RWPE2 (cell line): Measurements from ENCODE around the gene MANEA.
A peak's percentile ranks its signal among the peaks of the same experiment; 100 is the strongest.
"Not testable (repeated sequence)": the region's sequence is repeated elsewhere in the genome, so short reads cannot be mapped to it uniquely, and the experiment has no call there.

ENCODE experiments used
- ATAC-seq: fragments of 200-7000 bp; cut with Tn5 transposase; 3 replicates; pipeline ENCODE4 v1.9.1; 2021; ENCODE audit warnings: low read depth
- DNase-seq: peaks from one replicate; pipeline ENCODE4 v3.0.0-alpha.2; 2020; ENCODE audit warnings: low spot score
- H3K27ac ChIP-seq: fragments of 450-650 bp; 2 replicates; pipeline ENCODE4 v1.5.1; 2017; ENCODE audit warnings: mild to moderate bottlenecking; ENCODE audit not compliant: poor library complexity, severe bottlenecking
- H3K27me3 ChIP-seq: fragments of 250-450 bp; sonication (Bioruptor Pico); 2 replicates; pipeline ENCODE4 v1.5.1; 2021; ENCODE audit warnings: mild to moderate bottlenecking, moderate library complexity; ENCODE audit not compliant: insufficient read depth, poor library complexity, severe bottlenecking
- H3K36me3 ChIP-seq: fragments of 250-450 bp; sonication (Bioruptor Pico); 2 replicates; pipeline ENCODE4 v1.5.1; 2020; ENCODE audit warnings: low read depth, mild to moderate bottlenecking, moderate library complexity
- H3K4me1 ChIP-seq: fragments of 250-450 bp; sonication (Bioruptor Pico); 2 replicates; pipeline ENCODE4 v1.5.1; 2021; ENCODE audit warnings: mild to moderate bottlenecking, moderate library complexity; ENCODE audit not compliant: insufficient read depth, poor library complexity, severe bottlenecking
- H3K4me3 ChIP-seq: fragments of 250-450 bp; sonication (Bioruptor Pico); 2 replicates; pipeline ENCODE4 v1.5.1; 2021; ENCODE audit warnings: mild to moderate bottlenecking, moderate library complexity; ENCODE audit not compliant: severe bottlenecking
- H3K9me3 ChIP-seq: fragments of 250-450 bp; sonication (Bioruptor Pico); 2 replicates; pipeline ENCODE4 v1.5.1; 2021; ENCODE audit warnings: mild to moderate bottlenecking, moderate library complexity; ENCODE audit not compliant: severe bottlenecking
- TF ChIP-seq, protein P1 (sequence below): fragments of 450-650 bp; IDR thresholded peaks from one replicate; pipeline ENCODE4 v1.5.1; 2017; ENCODE audit warnings: mild to moderate bottlenecking, moderate library complexity; ENCODE audit not compliant: poor library complexity, severe bottlenecking

Gene MANEA

DNA sequence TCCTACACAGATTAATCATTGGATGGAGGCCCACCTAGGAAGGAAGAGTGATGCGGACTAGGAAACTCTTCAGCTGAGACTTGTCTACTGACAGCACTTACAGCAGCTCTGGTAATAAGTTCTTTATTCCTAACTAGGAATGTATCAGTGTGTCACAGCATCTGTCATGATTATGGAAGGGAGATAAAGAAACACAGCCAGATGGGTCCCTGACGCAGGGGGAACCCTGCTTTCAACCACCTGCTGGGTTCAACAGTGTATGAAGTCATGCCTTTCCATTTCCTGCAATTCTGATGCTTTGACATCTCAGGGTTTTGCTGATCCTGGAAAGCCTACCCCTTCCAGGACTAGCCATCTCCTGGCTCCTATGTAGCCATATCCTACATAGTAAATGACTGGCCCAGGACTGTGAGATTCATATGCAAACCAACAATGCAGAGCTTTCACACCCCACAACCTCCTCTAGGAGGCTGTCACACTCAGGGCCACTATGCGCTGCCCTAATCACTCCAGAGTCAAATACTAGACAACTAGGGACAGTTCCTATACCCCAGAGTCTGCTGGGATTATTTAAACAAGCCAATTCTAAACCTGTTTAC, 29.0 kb upstream of the MANEA start:
- ATAC-seq (0 out of 3 replicates have a peak, but pooled peaks have one; percentile 23), DNase-seq (no peak)
- Histone ChIP-seq H3K4me3 (no peak overlapping the region), H3K27me3 (no peaks in the 10 kb centered on the region), H3K9me3 (no peaks in the 10 kb centered on the region), H3K4me1 (no peaks in the 10 kb centered on the region), H3K27ac (no peak overlapping the region), H3K36me3 (no peaks in the 10 kb centered on the region)
- TF ChIP-seq, protein P1, sequence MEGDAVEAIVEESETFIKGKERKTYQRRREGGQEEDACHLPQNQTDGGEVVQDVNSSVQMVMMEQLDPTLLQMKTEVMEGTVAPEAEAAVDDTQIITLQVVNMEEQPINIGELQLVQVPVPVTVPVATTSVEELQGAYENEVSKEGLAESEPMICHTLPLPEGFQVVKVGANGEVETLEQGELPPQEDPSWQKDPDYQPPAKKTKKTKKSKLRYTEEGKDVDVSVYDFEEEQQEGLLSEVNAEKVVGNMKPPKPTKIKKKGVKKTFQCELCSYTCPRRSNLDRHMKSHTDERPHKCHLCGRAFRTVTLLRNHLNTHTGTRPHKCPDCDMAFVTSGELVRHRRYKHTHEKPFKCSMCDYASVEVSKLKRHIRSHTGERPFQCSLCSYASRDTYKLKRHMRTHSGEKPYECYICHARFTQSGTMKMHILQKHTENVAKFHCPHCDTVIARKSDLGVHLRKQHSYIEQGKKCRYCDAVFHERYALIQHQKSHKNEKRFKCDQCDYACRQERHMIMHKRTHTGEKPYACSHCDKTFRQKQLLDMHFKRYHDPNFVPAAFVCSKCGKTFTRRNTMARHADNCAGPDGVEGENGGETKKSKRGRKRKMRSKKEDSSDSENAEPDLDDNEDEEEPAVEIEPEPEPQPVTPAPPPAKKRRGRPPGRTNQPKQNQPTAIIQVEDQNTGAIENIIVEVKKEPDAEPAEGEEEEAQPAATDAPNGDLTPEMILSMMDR = no peak

GRCh38 chr6:95551678-95552324, 25.5 kb upstream of the MANEA start:
- TF ChIP-seq, protein P1 = no peak
- no peak overlapping the region for H3K4me3 ChIP-seq
- no peaks in the 10 kb centered on the region for H3K27me3 ChIP-seq
- DNase-seq (no peak), ATAC-seq (no peak)
- H3K36me3 ChIP-seq = no peaks in the 10 kb centered on the region
- H3K9me3 ChIP-seq = no peaks in the 10 kb centered on the region
- no peak overlapping the region for H3K27ac ChIP-seq
- H3K4me1 ChIP-seq = no peaks in the 10 kb centered on the region

DNA sequence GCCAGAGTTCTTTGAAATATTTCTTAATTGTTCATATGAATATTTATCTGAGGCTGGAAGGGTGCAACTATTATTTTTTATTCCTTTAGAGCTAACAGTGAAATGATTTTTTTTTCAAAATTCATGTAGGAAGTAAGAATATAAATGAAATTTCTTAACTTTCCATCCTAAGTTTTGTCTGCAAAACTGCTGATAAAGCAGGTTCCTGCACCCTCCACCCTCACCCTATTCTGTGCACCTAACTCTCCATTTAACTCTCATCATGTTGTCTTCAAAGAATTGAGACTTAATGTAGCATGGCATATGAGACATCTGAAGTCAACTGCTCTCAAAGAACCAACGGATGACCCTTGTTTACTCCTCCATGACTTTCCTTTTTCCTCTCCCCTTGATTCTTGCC, 23.5 kb upstream of the MANEA start:
- ATAC-seq (no peak), DNase-seq (no peak)
- TF ChIP-seq, protein P1 = no peak
- no peaks in the 10 kb centered on the region for H3K36me3 ChIP-seq
- no peaks in the 10 kb centered on the region for H3K27me3 ChIP-seq
- H3K4me1 ChIP-seq = no peaks in the 10 kb centered on the region
- no peak overlapping the region for H3K27ac ChIP-seq
- H3K4me3 ChIP-seq = no peak overlapping the region
- H3K9me3 ChIP-seq = no peaks in the 10 kb centered on the region

- ATAC-seq, DNase-seq, H3K36me3 ChIP-seq, H3K4me1 ChIP-seq, H3K27me3 ChIP-seq, H3K9me3 ChIP-seq, H3K4me3 ChIP-seq, H3K27ac ChIP-seq: not testable (repeated sequence)
Measured at GRCh38 chr6:95560956-95561355, 16.4 kb upstream of the MANEA start.

- no peaks in the 10 kb centered on the region for H3K27me3 ChIP-seq
Measured at GRCh38 chr6:95569560-95569959, 7.8 kb upstream of the MANEA start.

More at GRCh38 chr6:95569560-95569959, 7.8 kb upstream of the MANEA start:
- TF ChIP-seq, protein P1 = no peak
- peaks cover 9% of the 10 kb centered on the region for H3K4me1 ChIP-seq
- no peak overlapping the region for H3K27ac ChIP-seq
- no peaks in the 10 kb centered on the region for H3K9me3 ChIP-seq
- DNase-seq (no peak), ATAC-seq (no peak)
- H3K4me3 ChIP-seq = no peak overlapping the region
- H3K36me3 ChIP-seq = no peaks in the 10 kb centered on the region
